GM12872 (cell line): ENCODE measurements around the gene ZNF574.

Experiments
- TF ChIP-seq, protein P1 (sequence below): IDR thresholded peaks from 3 replicates; pipeline ENCODE4 v1.5.1; 2011; ENCODE audit warnings: low read depth, mild to moderate bottlenecking, low read length, moderate library complexity; ENCODE audit not compliant: insufficient read depth

The ZNF574 gene

GRCh38 chr19:42125536-42125935, 49.6 kb downstream of the ZNF574 start:
- TF ChIP-seq, protein P1, sequence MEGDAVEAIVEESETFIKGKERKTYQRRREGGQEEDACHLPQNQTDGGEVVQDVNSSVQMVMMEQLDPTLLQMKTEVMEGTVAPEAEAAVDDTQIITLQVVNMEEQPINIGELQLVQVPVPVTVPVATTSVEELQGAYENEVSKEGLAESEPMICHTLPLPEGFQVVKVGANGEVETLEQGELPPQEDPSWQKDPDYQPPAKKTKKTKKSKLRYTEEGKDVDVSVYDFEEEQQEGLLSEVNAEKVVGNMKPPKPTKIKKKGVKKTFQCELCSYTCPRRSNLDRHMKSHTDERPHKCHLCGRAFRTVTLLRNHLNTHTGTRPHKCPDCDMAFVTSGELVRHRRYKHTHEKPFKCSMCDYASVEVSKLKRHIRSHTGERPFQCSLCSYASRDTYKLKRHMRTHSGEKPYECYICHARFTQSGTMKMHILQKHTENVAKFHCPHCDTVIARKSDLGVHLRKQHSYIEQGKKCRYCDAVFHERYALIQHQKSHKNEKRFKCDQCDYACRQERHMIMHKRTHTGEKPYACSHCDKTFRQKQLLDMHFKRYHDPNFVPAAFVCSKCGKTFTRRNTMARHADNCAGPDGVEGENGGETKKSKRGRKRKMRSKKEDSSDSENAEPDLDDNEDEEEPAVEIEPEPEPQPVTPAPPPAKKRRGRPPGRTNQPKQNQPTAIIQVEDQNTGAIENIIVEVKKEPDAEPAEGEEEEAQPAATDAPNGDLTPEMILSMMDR = no peak

GRCh38 chr19:42126574-42126973, 50.6 kb downstream of the ZNF574 start:
- TF ChIP-seq, protein P1 = no peak

DNA sequence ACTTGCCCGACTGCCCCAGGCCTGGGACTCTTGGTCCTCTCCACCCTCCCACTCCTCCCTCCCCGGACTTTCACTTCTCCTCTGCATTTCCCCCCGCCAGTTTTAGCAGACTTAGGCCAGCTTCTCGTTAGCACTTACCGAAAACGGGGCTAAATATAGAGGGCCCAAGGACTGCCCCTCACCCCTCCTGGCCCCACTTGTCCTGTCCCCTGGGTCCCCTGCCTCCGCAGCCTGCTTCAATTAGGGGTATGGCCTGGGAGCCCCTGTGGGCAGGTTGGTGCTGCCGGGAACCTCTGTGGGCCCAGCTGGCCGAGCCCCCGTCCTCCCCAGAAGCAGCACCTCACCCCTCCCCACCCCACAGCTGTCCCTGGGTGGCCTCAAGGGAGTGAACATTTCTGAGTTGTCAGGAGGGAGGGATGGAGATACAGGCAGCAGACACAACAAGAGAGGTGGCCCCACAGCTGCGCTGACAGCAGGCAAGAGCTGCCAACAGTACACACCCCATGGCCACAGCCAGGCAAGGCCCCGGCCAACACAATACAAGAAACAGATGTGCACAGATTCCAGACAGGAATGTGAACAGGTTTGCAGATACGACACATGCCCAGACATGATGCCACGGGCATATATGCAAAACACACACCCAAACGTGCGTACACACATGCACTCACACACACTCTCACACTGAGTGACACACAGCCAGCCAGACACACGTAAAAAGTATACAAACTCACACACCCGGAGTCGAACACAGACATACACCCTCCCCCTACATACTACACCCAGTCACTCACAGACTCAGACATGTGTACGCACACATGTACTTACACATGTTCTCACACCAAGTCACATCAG, 53.7 kb downstream of the ZNF574 start:
- TF ChIP-seq, protein P1 = no peak

DNA sequence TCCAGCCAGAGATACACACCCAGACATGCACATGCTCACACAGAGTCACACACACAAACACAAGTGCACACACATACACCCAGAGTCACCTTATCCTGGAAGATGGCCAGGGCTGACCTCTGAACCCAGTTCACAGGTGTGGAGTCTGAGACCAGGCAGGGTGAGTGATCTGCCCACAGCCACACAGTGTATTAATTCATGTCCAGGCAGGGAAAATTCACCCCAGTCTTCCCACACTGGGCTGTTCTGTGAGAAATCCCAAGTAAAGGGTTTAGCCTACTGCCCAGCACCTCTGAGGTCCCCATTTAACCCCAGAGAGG, 54.2 kb downstream of the ZNF574 start:
- TF ChIP-seq, protein P1 = no peak
